Ovary (tissue), 9 donors: Measurements from ENCODE around the gene EPB41L4B. TPM values are rescaled to one million over a fixed set of nuclear protein-coding genes. Genes with fewer than 3 reads are reported as not detected.

ENCODE experiments used
- DNase-seq, 5 donors: peaks; one replicate each; pipeline ENCODE4 v3.0.0-alpha.2; 2019 to 2020
- H3K27ac ChIP-seq, 2 donors: fragments of 200-600 bp; one replicate each; pipeline versions ENCODE4 v1.5.1 to v1.8.0; 2019 to 2022
- H3K27me3 ChIP-seq: fragments of 200-600 bp; one replicate; pipeline ENCODE4 v1.8.0; 2022
- H3K36me3 ChIP-seq: fragments of 200-600 bp; sonication (generic); one replicate; pipeline ENCODE4 v1.5.1; 2019
- H3K4me1 ChIP-seq: one replicate; pipeline ENCODE4 v1.8.1; 2013; ENCODE audit warnings: mild to moderate bottlenecking, moderate library complexity; ENCODE audit not compliant: insufficient read depth
- H3K4me3 ChIP-seq: fragments of 200-600 bp; sonication (generic); one replicate; pipeline ENCODE4 v1.5.1; 2017
- H3K9me3 ChIP-seq, 2 donors: fragments of 200-600 bp in 1 of 2; sonication (generic) in 1 of 2; one replicate each; pipeline versions ENCODE4 v1.5.1 to v1.8.1; 2013 to 2019; ENCODE audit warnings: mild to moderate bottlenecking in 1 of 2, moderate library complexity in 1 of 2
- CTCF ChIP-seq, 3 donors: fragments of 450-650 bp in 2 of 3; fragments of 200-600 bp in 1 of 3; IDR thresholded peaks; one replicate each; pipeline versions ENCODE4 v1.5.1 to v1.8.0; 2016 to 2022; ENCODE audit warnings: antibody characterized with exemption in 3 of 3, mild to moderate bottlenecking in 1 of 3
- EP300 ChIP-seq: sonication (generic); formaldehyde crosslinking; IDR thresholded peaks from one replicate; pipeline ENCODE4 v1.6.1; 2017; ENCODE audit warnings: antibody characterized with exemption
- POLR2A ChIP-seq: fragments of 450-650 bp; IDR thresholded peaks from one replicate; pipeline ENCODE4 v1.6.1; 2017; ENCODE audit warnings: antibody characterized with exemption, mild to moderate bottlenecking, moderate library complexity
- WGBS, 3 donors: extraction: QIAGEN DNeasy Blood & Tissue Kit in 1 of 3; methylation state at CpG; one replicate each; pipeline versions ENCODE4 v1.1.5 to v1.1.7; 2013 to 2017; 5-methylcytosine and 5-hydroxymethylcytosine counted together
- intact Hi-C, 4 donors: fragments of 100-400 bp; cut with DNase I; formaldehyde crosslinking; loops; one replicate each; pipeline versions ENCODE4 v1.11.0 to v1.15.1; 2022 to 2023
- polyA plus RNA-seq, 2 donors: library from polyadenylated mRNA; stranded (reverse); fragments of 200-250 nt in 1 of 2; fragments of 350-450 nt in 1 of 2; fragmentation: Illumina TruSeq in 1 of 2; extraction: RNeasy Lipid Tissue Mini Kit (QIAGEN cat#74804) in 1 of 2; gene quantifications; one replicate each; pipeline ENCODE4 v1.2.3, GENCODE V29; 2013 to 2014
- total RNA-seq, 7 donors: library from RNA; depleted of rRNA in 2 of 7; stranded (reverse); fragments of >200 nt in 2 of 7; fragmentation: NEBNext Ultra II Directional in 3 of 7; extraction: Animal tissue kit (Norgen Biotek cat#: 25700) in 3 of 7; gene quantifications; one replicate each; pipeline versions ENCODE4 v1.1.0 to v1.2.4, GENCODE V29; 2016 to 2023
- donor health status: DM: no; HTN: no; CAD: no; lungs with moderate emphysema.
- donor health status: DM: no; HTN: no; CAD: no.
- donor health status: Bipolar disorder and iron deficiency.
- donor health status: DM: yes; HTN: yes; CAD: no.
- donor health status: DM: no; HTN: no; CAD: no.
- donor health status: DM: yes; HTN: yes; CAD: no.

Gene EPB41L4B
- total and polyA plus RNA-seq, 9 donors: 8.3 to 34.3 (median 14.0) TPM

GRCh38 chr9:109182550-109182939, 138.3 kb downstream of the EPB41L4B start:
- Histone ChIP-seq H3K36me3 (no peaks in the 10 kb centered on the region), H3K4me3 (no peak overlapping the region), H3K4me1 (no peaks in the 10 kb centered on the region), H3K27ac (no peak overlapping the region), H3K27me3 (no peaks in the 10 kb centered on the region), H3K9me3 (no peaks in the 10 kb centered on the region)
- intact Hi-C loops: no loop called here
- WGBS, 3 donors: 82 to 84% (median 83%) methylated on average over 9 of the region's 9 CpGs
- DNase-seq: no peak
- TF ChIP-seq CTCF (IDR thresholded peaks at IDR 0.05) (no peak), EP300 (no peak), POLR2A (no peak)

DNA sequence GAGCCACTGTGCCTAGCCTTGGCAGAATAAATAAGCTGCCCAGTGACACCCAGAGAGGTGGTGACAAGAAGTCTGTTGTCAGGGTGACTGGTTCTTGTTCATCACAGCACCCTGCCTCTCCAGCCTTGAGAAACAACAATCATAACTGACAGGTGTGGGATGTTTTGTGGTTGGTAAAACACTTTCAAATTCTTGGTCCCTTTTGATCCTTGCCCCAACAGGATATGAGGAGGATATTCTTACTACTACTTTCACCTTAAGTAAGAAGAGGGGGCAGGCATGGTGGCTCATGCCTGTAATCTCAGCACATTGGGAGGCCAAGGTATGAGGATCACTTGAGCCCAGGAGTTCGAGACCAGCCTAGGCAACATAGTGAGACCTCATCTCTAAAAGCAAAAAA, 139.6 kb downstream of the EPB41L4B start:
- Histone ChIP-seq H3K36me3 (no peaks in the 10 kb centered on the region), H3K4me3 (no peak overlapping the region), H3K27ac (no peak overlapping the region), H3K27me3 (no peaks in the 10 kb centered on the region), H3K9me3 (no peaks in the 10 kb centered on the region), H3K4me1 (no peaks in the 10 kb centered on the region)
- TF ChIP-seq CTCF (IDR thresholded peaks at IDR 0.05) (no peak), EP300 (no peak), POLR2A (no peak)
- intact Hi-C loops: no loop called here
- 92 to 96% (median 95%) methylated on average over 1 of the region's 1 CpG for WGBS, 3 donors
- DNase-seq: no peak

DNA sequence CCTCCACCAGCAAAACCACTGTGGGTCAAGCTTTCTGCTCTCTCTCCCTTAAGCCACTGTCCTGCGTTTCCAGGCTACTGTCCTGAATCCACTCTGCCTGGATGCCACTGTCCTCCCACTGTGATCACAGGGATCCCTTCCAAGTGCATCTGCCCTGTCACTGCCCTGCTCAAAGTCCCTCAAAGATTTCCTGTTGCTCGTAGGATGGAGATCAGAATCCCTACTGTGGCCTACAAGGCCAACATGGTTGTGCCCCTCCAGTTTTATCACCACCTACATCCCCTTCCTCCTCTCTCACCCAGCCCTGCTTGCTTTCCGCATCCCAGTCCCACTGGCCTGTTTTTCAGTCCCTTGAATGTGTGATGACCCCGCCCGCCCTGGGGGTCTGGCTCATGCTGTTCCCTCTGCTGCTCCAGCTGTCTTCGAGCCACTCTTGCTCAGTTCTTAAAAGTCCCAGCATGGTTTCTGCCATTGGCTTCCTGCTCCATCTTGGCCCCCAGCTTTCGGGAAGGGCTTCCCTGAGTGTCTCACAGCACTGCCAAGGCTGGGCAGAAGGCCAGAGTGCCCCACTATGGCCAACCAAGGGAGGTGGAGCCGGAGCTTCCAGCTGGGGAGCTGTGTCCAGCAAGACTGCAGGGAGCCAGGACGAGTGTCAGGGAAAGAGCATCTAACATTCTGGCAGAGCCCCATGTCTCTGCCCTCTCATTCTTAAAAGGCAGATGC, 140.9 kb downstream of the EPB41L4B start:
- TF ChIP-seq POLR2A (no peak), EP300 (no peak)
- Histone ChIP-seq H3K9me3 (no peaks in the 10 kb centered on the region), H3K27ac (no peak overlapping the region), H3K4me1 (no peaks in the 10 kb centered on the region), H3K27me3 (no peaks in the 10 kb centered on the region), H3K36me3 (no peaks in the 10 kb centered on the region), H3K4me3 (no peak overlapping the region)
- 65 to 77% (median 69%) methylated on average over 9 of the region's 9 CpGs for WGBS, 3 donors
- DNase-seq: no peak
- intact Hi-C loops: no loop called here

GRCh38 chr9:109176963-109177362, 143.9 kb downstream of the EPB41L4B start:
- 90 to 96% (median 90%) methylated on average over 2 of the region's 2 CpGs for WGBS, 3 donors
- no peak overlapping the region for H3K4me3 ChIP-seq
- H3K27me3 ChIP-seq: no peaks in the 10 kb centered on the region
- no peak for DNase-seq
- TF ChIP-seq POLR2A (no peak), CTCF (IDR thresholded peaks at IDR 0.05) (no peak), EP300 (no peak)
- H3K36me3 ChIP-seq: no peaks in the 10 kb centered on the region
- no peak overlapping the region for H3K27ac ChIP-seq
- no peaks in the 10 kb centered on the region for H3K9me3 ChIP-seq
- H3K4me1 ChIP-seq: no peaks in the 10 kb centered on the region
- intact Hi-C loops: no loop called here

DNA sequence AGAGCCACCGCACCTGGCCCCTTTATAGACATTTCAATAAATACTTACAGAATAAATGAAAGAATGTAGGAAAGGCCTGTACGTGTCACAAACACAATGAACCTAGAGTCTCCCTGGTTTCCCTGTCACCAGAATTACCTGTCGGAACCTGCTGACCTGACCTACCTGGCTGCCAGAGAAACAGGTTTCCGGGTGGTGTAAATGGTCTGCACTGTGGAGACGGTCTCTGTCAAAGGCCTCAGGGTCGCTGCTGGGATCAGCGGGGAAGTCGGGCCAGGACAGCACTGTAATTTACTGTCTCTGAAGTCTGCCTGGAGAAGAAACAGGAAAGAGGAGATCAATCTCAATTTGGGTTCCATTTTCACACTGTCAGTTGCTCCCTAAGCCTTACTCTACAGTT, 144.5 kb downstream of the EPB41L4B start:
- H3K27me3 ChIP-seq: no peaks in the 10 kb centered on the region
- DNase-seq: no peak
- whole genome bisulfite sequencing, 3 donors: 78 to 87% (median 83%) methylated on average over 8 of the region's 8 CpGs
- H3K4me3 ChIP-seq: no peak overlapping the region
- intact Hi-C loops: no loop called here
- H3K9me3 ChIP-seq: no peaks in the 10 kb centered on the region
- TF ChIP-seq POLR2A (no peak), EP300 (no peak), CTCF (IDR thresholded peaks at IDR 0.05) (no peak)
- H3K27ac ChIP-seq: no peak overlapping the region
- no peaks in the 10 kb centered on the region for H3K4me1 ChIP-seq
- no peaks in the 10 kb centered on the region for H3K36me3 ChIP-seq
